Ishikawa (cell line): Measurements from ENCODE around the gene NADK.

Experiments
- CEBPB ChIP-seq: IDR thresholded peaks from 2 replicates; pipeline ENCODE4 v1.6.1; 2012
- CREB1 ChIP-seq: IDR thresholded peaks from 2 replicates; pipeline ENCODE4 v1.6.1; 2012; ENCODE audit warnings: low read depth
- EGR1 ChIP-seq: IDR thresholded peaks from 2 replicates; pipeline ENCODE4 v1.6.1; 2012
- EP300 ChIP-seq: IDR thresholded peaks from 2 replicates; pipeline ENCODE4 v1.6.1; 2012; ENCODE audit warnings: borderline replicate concordance
- FOXM1 ChIP-seq: IDR thresholded peaks from 2 replicates; pipeline ENCODE4 v1.6.1; 2012; ENCODE audit warnings: low read depth, borderline replicate concordance
- MAX ChIP-seq: IDR thresholded peaks from 2 replicates; pipeline ENCODE4 v1.6.1; 2012
- NFIC ChIP-seq: IDR thresholded peaks from 2 replicates; pipeline ENCODE4 v1.6.1; 2012
- RAD21 ChIP-seq: IDR thresholded peaks from 2 replicates; pipeline ENCODE4 v1.6.1; 2012; ENCODE audit warnings: low read depth
- REST ChIP-seq: IDR thresholded peaks from 2 replicates; pipeline ENCODE4 v1.6.1; 2012; ENCODE audit warnings: low read depth, mild to moderate bottlenecking
- TAF1 ChIP-seq: IDR thresholded peaks from 2 replicates; pipeline ENCODE4 v1.6.1; 2012; ENCODE audit warnings: low read depth, mild to moderate bottlenecking
- TCF12 ChIP-seq: IDR thresholded peaks from 2 replicates; pipeline ENCODE4 v1.6.1; 2012; ENCODE audit warnings: low read depth
- TEAD4 ChIP-seq: IDR thresholded peaks from 2 replicates; pipeline ENCODE4 v1.6.1; 2012
- USF1 ChIP-seq: IDR thresholded peaks from 2 replicates; pipeline ENCODE4 v1.6.1; 2012
- YY1 ChIP-seq: IDR thresholded peaks from 2 replicates; pipeline ENCODE4 v1.6.1; 2012; ENCODE audit warnings: low read depth
- ZBTB7A ChIP-seq: IDR thresholded peaks from 2 replicates; pipeline ENCODE4 v1.6.1; 2012; ENCODE audit warnings: low read depth

Gene NADK

GRCh38 chr1:1799716-1800115, 21.4 kb upstream of the NADK start:
- TF ChIP-seq NFIC: no peak
- TF ChIP-seq FOXM1: no peak
- TF ChIP-seq RAD21: no peak
- no peak for TF ChIP-seq TAF1
- no peak for TF ChIP-seq MAX
- no peak for TF ChIP-seq TEAD4
- TF ChIP-seq USF1: no peak
- no peak for TF ChIP-seq TCF12
- TF ChIP-seq CEBPB: no peak
- TF ChIP-seq YY1: no peak
- no peak for TF ChIP-seq ZBTB7A
- TF ChIP-seq EP300: no peak
- TF ChIP-seq REST: no peak
- TF ChIP-seq CREB1: no peak
- no peak for TF ChIP-seq EGR1

GRCh38 chr1:1797731-1798341, 19.6 kb upstream of the NADK start:
- no peak for TF ChIP-seq RAD21
- no peak for TF ChIP-seq CEBPB
- no peak for TF ChIP-seq FOXM1
- TF ChIP-seq EP300: no peak
- TF ChIP-seq TEAD4: no peak
- no peak for TF ChIP-seq ZBTB7A
- no peak for TF ChIP-seq TAF1
- TF ChIP-seq YY1: no peak
- TF ChIP-seq MAX: no peak
- TF ChIP-seq TCF12: no peak
- TF ChIP-seq EGR1: no peak
- TF ChIP-seq USF1: no peak
- no peak for TF ChIP-seq CREB1
- no peak for TF ChIP-seq REST
- TF ChIP-seq NFIC: no peak

- TF ChIP-seq USF1 (no peak), CREB1 (no peak), TAF1 (no peak), CEBPB (no peak), TCF12 (no peak), NFIC (no peak), RAD21 (peak; percentile 22; the same call in 1 of the 2 replicates)
These were observed 18.2 kb upstream of the NADK start for GRCh38 chr1:1796466-1796865.

GRCh38 chr1:1794999-1795398, 16.7 kb upstream of the NADK start:
- TF ChIP-seq CEBPB (no peak), USF1 (no peak), MAX (no peak), EP300 (no peak), REST (no peak), ZBTB7A (no peak), EGR1 (no peak), NFIC (no peak), CREB1 (no peak)
